ENCODE measurements around the gene TYSND1. TPM values are rescaled to one million over a fixed set of nuclear protein-coding genes. Genes with fewer than 3 reads are reported as not detected.

The TYSND1 gene
- total RNA-seq, 1 donor from 2014 or later: 13.8 TPM

DNA sequence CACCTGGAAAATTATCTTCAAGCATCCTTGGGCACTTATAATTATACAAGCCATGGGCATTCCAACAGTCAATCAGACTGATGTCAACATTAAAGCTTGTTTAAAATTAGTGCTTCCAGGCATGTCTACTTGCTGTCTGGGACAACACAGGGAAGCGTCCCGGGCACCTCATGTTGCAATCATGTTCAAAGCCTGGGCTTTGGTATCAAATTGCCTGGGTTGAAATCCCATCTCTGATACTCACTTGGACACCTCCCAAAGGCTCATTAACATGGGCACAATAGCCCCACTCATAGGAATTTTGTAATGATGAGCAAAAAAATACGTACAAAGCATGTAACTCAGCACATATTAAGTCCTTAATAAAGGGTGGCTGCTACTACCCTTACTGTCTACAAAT is 28.3 kb downstream of the TYSND1 start:
- peaks cover 26% of the 10 kb centered on the region for H3K36me3 Mint-ChIP-seq (ENCODE audit: unreplicated experiment)
- TF ChIP-seq, protein P1, sequence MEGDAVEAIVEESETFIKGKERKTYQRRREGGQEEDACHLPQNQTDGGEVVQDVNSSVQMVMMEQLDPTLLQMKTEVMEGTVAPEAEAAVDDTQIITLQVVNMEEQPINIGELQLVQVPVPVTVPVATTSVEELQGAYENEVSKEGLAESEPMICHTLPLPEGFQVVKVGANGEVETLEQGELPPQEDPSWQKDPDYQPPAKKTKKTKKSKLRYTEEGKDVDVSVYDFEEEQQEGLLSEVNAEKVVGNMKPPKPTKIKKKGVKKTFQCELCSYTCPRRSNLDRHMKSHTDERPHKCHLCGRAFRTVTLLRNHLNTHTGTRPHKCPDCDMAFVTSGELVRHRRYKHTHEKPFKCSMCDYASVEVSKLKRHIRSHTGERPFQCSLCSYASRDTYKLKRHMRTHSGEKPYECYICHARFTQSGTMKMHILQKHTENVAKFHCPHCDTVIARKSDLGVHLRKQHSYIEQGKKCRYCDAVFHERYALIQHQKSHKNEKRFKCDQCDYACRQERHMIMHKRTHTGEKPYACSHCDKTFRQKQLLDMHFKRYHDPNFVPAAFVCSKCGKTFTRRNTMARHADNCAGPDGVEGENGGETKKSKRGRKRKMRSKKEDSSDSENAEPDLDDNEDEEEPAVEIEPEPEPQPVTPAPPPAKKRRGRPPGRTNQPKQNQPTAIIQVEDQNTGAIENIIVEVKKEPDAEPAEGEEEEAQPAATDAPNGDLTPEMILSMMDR (IDR thresholded peaks at IDR 0.05): no peak
- H3K4me1 Mint-ChIP-seq (ENCODE audit: unreplicated experiment): peaks cover under 1% of the 10 kb centered on the region
- no peak for DNase-seq (ENCODE audit: extremely low spot score, unreplicated experiment)
- no peak overlapping the region for H3K4me3 Mint-ChIP-seq (ENCODE audit: unreplicated experiment)
- H3K27ac Mint-ChIP-seq (ENCODE audit: unreplicated experiment): no peak overlapping the region
- no peaks in the 10 kb centered on the region for H3K9me3 Mint-ChIP-seq (ENCODE audit: unreplicated experiment)
- H3K27me3 Mint-ChIP-seq (ENCODE audit: unreplicated experiment): no peaks in the 10 kb centered on the region

DNA sequence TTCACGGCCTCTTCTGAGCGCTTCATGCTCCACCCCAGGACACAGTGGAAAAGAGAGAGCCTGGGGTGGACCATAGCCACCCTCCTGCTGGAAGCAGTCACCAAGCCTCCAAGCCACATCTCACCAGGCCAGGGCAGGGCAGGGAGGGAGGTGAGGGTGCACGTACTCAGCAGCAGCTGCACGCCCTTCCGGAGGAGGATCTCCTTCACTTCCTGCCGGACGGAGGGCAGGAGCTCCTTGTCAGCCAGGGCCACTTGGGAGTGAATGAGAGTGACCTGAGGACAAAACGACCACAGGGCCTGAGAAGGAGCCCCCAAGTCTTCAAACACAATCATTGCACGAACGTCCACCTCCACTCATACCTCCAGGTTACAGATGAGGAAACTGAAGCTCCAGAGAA is 28.9 kb downstream of the TYSND1 start:
- no peak overlapping the region for H3K27ac Mint-ChIP-seq (ENCODE audit: unreplicated experiment)
- peaks cover 6% of the 10 kb centered on the region for H3K4me1 Mint-ChIP-seq (ENCODE audit: unreplicated experiment)
- no peaks in the 10 kb centered on the region for H3K27me3 Mint-ChIP-seq (ENCODE audit: unreplicated experiment)
- no peaks in the 10 kb centered on the region for H3K9me3 Mint-ChIP-seq (ENCODE audit: unreplicated experiment)
- TF ChIP-seq, protein P1 (IDR thresholded peaks at IDR 0.05): no peak
- H3K36me3 Mint-ChIP-seq (ENCODE audit: unreplicated experiment): peaks cover 31% of the 10 kb centered on the region
- no peak for DNase-seq (ENCODE audit: extremely low spot score, unreplicated experiment)
- H3K4me3 Mint-ChIP-seq (ENCODE audit: unreplicated experiment): no peak overlapping the region

DNA sequence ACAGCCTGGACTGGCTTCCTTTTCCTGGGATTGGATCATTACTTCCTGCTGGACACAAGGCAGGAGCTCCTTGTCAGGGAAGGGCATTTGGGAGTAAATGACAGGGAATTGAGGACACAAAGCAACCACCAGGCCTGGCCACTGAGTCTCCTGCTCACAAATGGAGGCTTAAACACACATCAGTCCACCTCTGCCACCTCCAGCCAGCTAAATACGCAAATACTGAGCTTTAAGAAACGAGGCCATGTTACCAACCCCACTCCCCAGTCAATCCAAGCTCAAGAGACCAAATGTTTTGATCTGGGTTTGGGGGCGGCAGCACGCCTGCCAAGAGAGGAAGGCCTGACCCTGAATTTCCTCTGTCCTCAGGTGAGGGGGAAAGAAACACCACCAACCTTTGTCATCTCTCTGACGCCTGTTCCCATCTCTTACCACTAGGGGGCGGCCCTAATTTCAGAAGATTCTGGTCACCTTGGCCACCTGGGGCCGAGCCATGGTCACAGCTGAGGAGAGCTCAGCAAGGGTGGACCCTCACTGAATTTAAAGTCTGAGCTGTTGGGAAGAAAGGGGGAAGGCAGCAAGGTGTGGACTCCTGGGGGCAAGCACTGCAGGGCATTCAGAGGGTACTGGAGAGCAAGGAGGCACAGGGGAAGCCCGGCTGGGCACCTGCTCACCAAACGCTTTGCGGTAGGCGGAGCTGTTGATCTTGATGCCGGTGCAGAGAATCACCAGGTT is 30.4 kb downstream of the TYSND1 start:
- Mint-ChIP-seq H3K36me3 (ENCODE audit: unreplicated experiment) (peaks cover 39% of the 10 kb centered on the region), H3K4me1 (ENCODE audit: unreplicated experiment) (peaks cover 13% of the 10 kb centered on the region), H3K4me3 (ENCODE audit: unreplicated experiment) (no peak overlapping the region), H3K27me3 (ENCODE audit: unreplicated experiment) (no peaks in the 10 kb centered on the region), H3K9me3 (ENCODE audit: unreplicated experiment) (no peaks in the 10 kb centered on the region), H3K27ac (ENCODE audit: unreplicated experiment) (no peak overlapping the region)
- DNase-seq (ENCODE audit: extremely low spot score, unreplicated experiment): no peak
- TF ChIP-seq, protein P1 (IDR thresholded peaks at IDR 0.05): peak; percentile 82

DNA sequence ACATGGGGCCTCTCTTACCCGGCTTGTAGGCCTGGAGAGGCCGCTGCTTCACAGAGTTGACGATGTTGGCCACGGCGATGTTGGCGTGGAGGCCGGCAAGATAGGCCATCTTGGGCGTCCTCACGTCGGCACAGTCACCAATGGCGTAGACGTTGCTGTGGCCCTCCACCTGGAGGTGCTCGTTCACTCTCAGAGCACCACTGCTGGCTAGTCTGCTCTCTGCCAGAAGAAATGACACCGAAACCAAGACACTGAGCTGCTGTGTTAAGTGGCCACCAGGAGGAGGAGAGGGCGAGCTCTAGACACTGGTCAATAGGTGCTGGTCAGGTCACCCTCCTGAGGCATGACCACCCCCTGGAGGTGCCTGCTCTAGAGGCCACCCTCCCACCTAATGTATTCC is 31.6 kb downstream of the TYSND1 start:
- Mint-ChIP-seq H3K4me1 (ENCODE audit: unreplicated experiment) (peaks cover 13% of the 10 kb centered on the region), H3K36me3 (ENCODE audit: unreplicated experiment) (peaks cover 40% of the 10 kb centered on the region), H3K27me3 (ENCODE audit: unreplicated experiment) (no peaks in the 10 kb centered on the region), H3K27ac (ENCODE audit: unreplicated experiment) (no peak overlapping the region), H3K4me3 (ENCODE audit: unreplicated experiment) (no peak overlapping the region), H3K9me3 (ENCODE audit: unreplicated experiment) (no peaks in the 10 kb centered on the region)
- DNase-seq (ENCODE audit: extremely low spot score, unreplicated experiment): no peak
- TF ChIP-seq, protein P1 (IDR thresholded peaks at IDR 0.05): no peak

DNA sequence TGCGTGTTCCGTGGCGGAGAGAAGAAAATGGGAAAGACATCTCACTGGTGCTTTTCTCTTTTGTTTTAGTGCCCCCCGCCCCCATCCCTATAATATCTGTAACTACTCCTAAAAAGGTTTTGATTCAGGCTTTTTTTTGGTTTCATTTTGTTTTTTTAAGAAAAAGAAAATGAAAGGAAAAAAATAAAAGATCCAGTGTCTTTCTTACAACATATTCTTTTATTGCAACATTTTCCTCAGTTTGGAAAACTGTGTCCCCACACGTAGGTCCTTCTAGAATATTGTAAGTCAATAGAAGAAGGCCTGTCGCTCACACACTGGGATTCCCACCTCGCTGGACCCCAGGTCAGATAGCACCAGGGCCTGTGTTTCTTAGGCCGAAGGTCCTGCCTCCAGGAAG is 34.4 kb downstream of the TYSND1 start:
- TF ChIP-seq, protein P1 (IDR thresholded peaks at IDR 0.05): no peak
- no peak for DNase-seq (ENCODE audit: extremely low spot score, unreplicated experiment)
- H3K4me1 Mint-ChIP-seq (ENCODE audit: unreplicated experiment): peaks cover 16% of the 10 kb centered on the region
- H3K9me3 Mint-ChIP-seq (ENCODE audit: unreplicated experiment): no peaks in the 10 kb centered on the region
- H3K27me3 Mint-ChIP-seq (ENCODE audit: unreplicated experiment): no peaks in the 10 kb centered on the region
- peaks cover 38% of the 10 kb centered on the region for H3K36me3 Mint-ChIP-seq (ENCODE audit: unreplicated experiment)
- peak overlapping the region; percentile 68 for H3K27ac Mint-ChIP-seq (ENCODE audit: unreplicated experiment)
- no peak overlapping the region for H3K4me3 Mint-ChIP-seq (ENCODE audit: unreplicated experiment)
